GM12875 (cell line): ENCODE data around the gene SLC25A21.

Experiments
- H3K4me3 ChIP-seq: one replicate; pipeline ENCODE4 v1.5.1; 2011; ENCODE audit warnings: low read depth, low read length, control low read depth
- TF ChIP-seq, protein P1 (sequence below): IDR thresholded peaks from 2 replicates; pipeline ENCODE4 v1.5.1; 2011; ENCODE audit warnings: low read depth, mild to moderate bottlenecking, control low read depth, inconsistent platforms, low read length, moderate library complexity, borderline replicate concordance; ENCODE audit not compliant: insufficient read depth

Gene SLC25A21

GRCh38 chr14:36718216-36718615 lies 454.2 kb downstream of the SLC25A21 start:
- no peak overlapping the region for H3K4me3 ChIP-seq
- TF ChIP-seq, protein P1, sequence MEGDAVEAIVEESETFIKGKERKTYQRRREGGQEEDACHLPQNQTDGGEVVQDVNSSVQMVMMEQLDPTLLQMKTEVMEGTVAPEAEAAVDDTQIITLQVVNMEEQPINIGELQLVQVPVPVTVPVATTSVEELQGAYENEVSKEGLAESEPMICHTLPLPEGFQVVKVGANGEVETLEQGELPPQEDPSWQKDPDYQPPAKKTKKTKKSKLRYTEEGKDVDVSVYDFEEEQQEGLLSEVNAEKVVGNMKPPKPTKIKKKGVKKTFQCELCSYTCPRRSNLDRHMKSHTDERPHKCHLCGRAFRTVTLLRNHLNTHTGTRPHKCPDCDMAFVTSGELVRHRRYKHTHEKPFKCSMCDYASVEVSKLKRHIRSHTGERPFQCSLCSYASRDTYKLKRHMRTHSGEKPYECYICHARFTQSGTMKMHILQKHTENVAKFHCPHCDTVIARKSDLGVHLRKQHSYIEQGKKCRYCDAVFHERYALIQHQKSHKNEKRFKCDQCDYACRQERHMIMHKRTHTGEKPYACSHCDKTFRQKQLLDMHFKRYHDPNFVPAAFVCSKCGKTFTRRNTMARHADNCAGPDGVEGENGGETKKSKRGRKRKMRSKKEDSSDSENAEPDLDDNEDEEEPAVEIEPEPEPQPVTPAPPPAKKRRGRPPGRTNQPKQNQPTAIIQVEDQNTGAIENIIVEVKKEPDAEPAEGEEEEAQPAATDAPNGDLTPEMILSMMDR, result no peak

DNA sequence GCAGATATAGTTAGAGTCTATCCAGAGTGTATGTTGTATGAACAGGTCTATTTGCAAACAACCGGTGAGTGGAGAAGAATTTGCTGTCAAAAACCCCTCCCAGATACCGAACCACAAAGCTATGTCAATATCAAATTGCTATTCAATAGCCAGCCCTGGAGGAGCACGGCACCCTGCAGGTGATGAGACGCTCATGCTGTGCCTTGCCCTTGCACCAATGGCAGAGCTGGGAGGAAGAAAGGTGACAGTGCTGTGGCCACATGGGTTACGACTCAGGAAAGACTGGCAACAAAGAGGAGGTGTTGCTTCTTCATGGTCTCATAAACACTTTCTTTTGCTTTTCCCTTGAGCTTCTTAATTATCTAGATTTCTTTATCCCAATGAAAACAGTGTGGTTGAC lies 455.0 kb downstream of the SLC25A21 start:
- TF ChIP-seq, protein P1, result no peak

DNA sequence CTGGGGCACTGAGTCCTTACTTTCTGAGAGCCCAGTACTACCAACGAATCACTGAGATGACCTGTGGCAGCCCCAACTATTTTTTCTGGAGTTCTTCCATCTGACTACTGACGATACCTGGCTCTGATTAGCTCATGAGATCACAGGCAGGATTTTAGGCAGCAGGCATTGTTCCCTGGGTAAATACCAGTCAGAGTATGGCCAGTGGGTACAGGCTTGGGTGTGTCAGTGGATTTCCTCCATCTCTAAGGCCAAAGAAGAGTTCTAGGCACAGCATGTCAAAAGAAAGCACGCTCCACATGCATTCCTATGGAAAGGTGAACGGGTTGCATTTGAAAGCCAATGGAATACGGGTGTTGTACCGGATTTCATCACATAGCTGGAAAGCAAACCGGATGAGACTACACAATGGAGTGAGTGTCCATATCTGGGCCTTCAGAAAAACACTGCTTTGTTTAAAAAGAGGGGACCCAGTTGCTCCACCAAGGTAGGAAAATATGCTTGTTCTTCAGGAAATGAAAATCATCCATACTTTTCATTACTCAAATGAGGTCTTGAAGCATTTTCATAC lies 455.7 kb downstream of the SLC25A21 start:
- TF ChIP-seq, protein P1, result no peak
- H3K4me3 ChIP-seq, result no peak overlapping the region

More for the DNA sequence above, 455.0 kb downstream of the SLC25A21 start:
- H3K4me3 ChIP-seq, result no peak overlapping the region

GRCh38 chr14:36713960-36714703 lies 458.3 kb downstream of the SLC25A21 start:
- TF ChIP-seq, protein P1, result no peak
- no peak overlapping the region for H3K4me3 ChIP-seq

- TF ChIP-seq, protein P1, result no peak
- H3K4me3 ChIP-seq, result no peak overlapping the region
Measured at GRCh38 chr14:36707570-36707969, 464.8 kb downstream of the SLC25A21 start.

DNA sequence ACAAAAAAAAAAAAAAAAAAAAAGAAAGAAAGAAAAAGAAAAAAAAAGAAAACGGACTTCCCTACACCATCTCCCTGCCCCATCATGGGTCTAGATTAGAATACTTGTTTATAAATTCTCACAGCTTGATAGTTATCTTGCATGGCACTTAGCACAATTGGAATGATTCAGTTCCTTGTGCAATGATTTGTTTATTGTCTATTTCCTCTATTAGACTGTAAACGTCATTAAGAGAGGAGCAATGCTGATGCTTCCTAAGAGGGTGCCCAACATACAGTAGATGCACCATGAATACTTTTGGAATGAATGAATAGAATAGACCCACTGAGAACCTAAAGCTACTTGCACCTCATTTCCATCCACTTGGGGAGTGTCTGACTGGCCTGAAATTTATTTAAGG lies 469.9 kb downstream of the SLC25A21 start:
- no peak overlapping the region for H3K4me3 ChIP-seq
- TF ChIP-seq, protein P1, result no peak

- H3K4me3 ChIP-seq, result no peak overlapping the region
- TF ChIP-seq, protein P1, result no peak
Measured at GRCh38 chr14:36701132-36701531, 471.3 kb downstream of the SLC25A21 start.
